Measurements from ENCODE around the gene DPYSL3. TPM values are rescaled to one million over a fixed set of nuclear protein-coding genes. Genes with fewer than 3 reads are reported as not detected.

Gene DPYSL3
- 100 to 1,000 TPM in 1 of 3 donors, 10 to 100 TPM in 2; 12.0 to 134 (median 31.1) TPM for total RNA-seq
- long read RNA-seq, donor 1, full-length matches to known transcripts = 14 of 153 reads
- long read RNA-seq, donor 1, partial matches to known transcripts = 115 of 153 reads
- long read RNA-seq, donor 1, other reads (novel, unspliced or antisense) = 24 of 153 reads
- long read RNA-seq, donor 2, partial matches to known transcripts = 0 of 2 reads
- long read RNA-seq, donor 2, other reads (novel, unspliced or antisense) = 2 of 2 reads

DNA sequence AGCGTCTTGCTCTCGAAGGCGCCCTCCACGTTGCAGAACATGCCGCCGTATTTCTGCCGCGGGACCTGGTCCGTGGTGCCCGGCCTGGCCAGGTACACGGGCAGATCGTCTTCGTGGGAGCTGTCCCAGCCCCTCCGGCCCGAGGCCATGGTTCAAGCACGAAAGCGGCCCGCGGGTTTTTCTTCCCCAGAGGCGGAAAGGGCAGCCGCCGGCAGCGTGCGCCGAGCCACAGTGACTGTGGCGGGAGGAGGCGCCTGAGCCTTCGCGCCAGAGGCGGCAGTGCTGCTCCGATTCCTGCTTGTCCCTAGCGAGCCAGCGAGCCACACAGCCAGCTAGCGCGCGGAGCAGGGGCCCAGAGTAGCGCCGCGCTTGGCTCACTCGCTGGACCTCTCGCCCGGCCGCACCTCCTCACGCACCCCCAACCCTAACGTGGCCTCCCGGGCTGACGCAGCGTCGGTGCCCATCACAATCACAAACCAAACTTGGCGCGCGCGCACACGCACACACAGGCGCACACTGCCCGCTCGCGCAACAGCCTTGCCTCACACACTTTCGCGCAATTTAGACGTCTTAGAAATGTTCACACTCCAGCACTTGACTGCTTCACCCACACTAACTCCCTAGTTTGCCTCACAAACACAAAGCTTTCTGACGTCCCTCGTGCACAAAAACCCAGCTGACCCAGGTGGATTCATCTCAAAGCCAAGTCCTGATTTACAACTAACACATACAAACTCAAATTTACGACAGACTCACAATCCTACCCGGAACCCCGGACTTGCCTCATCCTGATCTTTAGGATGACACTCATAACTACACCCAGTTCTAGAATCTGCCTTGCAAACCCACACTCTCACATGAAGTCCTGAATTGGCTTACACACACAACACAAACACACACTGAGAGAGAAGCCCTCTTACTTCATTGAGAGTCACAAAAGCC, at the start of gene DPYSL3:
Gene DPYSL3 (minus strand): TSS at position 359 of the 942 bp plus-strand sequence. CDS start 210 bp downstream, at position 149.
- no peaks in the 10 kb centered on the region for H3K36me3 ChIP-seq (ENCODE audit: low read depth)

DNA sequence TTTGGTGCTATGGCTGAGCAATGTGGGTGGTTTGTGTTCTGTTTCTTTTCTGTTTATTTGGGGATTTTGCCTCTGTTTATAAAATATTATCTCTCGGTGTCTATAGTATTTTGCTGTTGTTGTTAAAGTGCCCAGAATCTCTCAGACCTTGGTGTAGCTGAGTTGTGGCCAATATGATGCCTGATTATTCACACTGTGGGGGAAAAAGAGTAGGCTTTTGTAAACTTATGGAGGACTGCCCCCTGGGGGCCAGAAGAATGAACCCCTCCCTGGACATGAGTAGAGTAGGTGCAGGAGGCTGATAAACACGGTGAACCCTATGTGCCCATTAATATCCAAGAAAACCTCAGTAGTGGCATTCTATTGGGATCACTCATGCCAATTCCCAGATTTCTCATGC, 49.0 kb upstream of the DPYSL3 start:
- TF ChIP-seq, protein P1, sequence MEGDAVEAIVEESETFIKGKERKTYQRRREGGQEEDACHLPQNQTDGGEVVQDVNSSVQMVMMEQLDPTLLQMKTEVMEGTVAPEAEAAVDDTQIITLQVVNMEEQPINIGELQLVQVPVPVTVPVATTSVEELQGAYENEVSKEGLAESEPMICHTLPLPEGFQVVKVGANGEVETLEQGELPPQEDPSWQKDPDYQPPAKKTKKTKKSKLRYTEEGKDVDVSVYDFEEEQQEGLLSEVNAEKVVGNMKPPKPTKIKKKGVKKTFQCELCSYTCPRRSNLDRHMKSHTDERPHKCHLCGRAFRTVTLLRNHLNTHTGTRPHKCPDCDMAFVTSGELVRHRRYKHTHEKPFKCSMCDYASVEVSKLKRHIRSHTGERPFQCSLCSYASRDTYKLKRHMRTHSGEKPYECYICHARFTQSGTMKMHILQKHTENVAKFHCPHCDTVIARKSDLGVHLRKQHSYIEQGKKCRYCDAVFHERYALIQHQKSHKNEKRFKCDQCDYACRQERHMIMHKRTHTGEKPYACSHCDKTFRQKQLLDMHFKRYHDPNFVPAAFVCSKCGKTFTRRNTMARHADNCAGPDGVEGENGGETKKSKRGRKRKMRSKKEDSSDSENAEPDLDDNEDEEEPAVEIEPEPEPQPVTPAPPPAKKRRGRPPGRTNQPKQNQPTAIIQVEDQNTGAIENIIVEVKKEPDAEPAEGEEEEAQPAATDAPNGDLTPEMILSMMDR (IDR thresholded peaks at IDR 0.05) = no peak
- DNase-seq = peak in 1 of 3 donors; percentile 44
- H3K9me3 ChIP-seq = no peaks in the 10 kb centered on the region
- peak; percentile 51 for ATAC-seq
- no peaks in the 10 kb centered on the region for H3K4me1 ChIP-seq (ENCODE audit: low read depth)
- intact Hi-C loops (cut with DNase I, micrococcal nuclease) = loop anchor here (10.0 kb wide), 2 partner anchors 54 to 104 kb away; no protein-coding TSS in a partner anchor
- H3K4me3 ChIP-seq = no peak overlapping the region
- H3K36me3 ChIP-seq (ENCODE audit: low read depth) = no peaks in the 10 kb centered on the region

More for the DNA sequence above, at the start of gene DPYSL3:
- peak within 1 kb of the TSS; percentile 11 for H3K4me3 ChIP-seq
- TF ChIP-seq, protein P1 (IDR thresholded peaks at IDR 0.05) = no peak
- peak; percentile 47 to 69 (median 66) for DNase-seq
- peak; percentile 84 for ATAC-seq
- intact Hi-C loops (cut with DNase I, micrococcal nuclease) = loop anchor here in 1 of 2 donors (10.0 kb wide), 2 partner anchors 45 to 55 kb away; no protein-coding TSS in a partner anchor
- peaks cover 6% of the 10 kb centered on the region for H3K4me1 ChIP-seq (ENCODE audit: low read depth)
- H3K9me3 ChIP-seq = no peaks in the 10 kb centered on the region

DNA sequence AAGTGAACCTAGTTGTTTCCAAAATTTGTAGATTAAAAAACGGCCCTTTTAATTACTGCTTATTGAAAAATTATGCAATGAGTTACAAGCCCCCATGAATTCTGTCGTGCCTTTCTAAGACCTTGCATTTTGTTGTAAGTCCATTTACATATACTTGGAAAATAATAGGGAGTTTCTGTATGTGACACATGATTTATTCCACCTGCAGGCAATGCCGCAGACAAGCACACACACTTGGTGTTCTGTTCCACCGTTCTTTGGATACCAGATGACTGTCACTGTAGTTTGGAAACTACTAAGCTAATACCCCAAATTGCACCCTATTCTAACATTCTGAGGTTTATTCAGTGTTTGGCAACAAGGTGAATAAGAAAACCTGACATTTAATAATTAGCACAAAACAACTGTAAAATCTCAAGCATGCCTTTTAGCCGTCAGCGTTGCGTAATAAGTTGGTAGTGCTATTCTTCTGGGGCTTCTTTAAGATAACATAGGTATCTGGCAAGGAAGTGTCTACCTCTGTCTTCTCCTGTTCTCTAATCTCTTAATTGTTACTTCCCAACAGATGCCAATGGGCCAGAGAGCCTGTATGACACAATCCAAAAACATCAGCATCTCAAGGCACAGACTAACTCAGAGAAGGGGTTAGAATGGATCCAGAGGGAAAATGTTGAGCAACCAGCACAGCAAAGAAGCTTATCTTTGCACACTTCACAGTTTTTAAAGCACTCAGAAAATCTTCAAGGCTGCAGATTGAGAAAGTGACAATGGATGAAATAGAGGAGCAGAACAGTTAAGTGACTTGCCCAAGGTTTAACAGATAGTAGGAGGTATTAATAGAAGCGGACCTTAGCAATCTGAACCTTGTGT, 48.2 kb upstream of the DPYSL3 start:
- Histone ChIP-seq H3K9me3 (no peaks in the 10 kb centered on the region), H3K36me3 (ENCODE audit: low read depth) (no peaks in the 10 kb centered on the region), H3K4me3 (no peak overlapping the region), H3K4me1 (ENCODE audit: low read depth) (no peaks in the 10 kb centered on the region)
- intact Hi-C loops (cut with DNase I, micrococcal nuclease) = loop anchor here (10.0 kb wide), 2 partner anchors 53 to 103 kb away; no protein-coding TSS in a partner anchor
- ATAC-seq = no peak
- TF ChIP-seq, protein P1 (IDR thresholded peaks at IDR 0.05) = no peak
- no peak for DNase-seq

DNA sequence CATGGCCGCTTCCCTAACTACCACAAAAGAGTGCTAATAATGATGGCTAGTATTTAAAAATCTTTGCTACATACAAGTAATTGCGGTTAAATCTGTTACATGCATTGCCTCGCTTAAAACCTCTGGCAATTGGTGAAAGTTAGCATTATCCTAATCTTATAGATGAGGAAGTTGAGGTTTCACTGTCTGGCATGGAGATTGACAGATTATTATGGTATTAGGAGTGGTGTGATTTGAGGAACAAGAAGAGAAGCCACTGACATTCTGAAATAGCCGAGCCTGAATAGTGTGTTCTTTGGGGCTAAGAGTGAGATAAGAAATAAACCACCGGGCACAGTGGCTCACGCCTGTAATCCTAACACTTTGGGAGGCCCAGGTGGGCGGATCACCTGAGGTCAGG, 45.3 kb upstream of the DPYSL3 start:
- TF ChIP-seq, protein P1 (IDR thresholded peaks at IDR 0.05) = no peak
- Histone ChIP-seq H3K4me1 (ENCODE audit: low read depth) (no peaks in the 10 kb centered on the region), H3K4me3 (no peak overlapping the region), H3K9me3 (no peaks in the 10 kb centered on the region), H3K36me3 (ENCODE audit: low read depth) (no peaks in the 10 kb centered on the region)
- ATAC-seq (no peak), DNase-seq (no peak)
- intact Hi-C loops (cut with DNase I, micrococcal nuclease) = loop anchor here (10.0 kb wide), 2 partner anchors 50 to 100 kb away; no protein-coding TSS in a partner anchor

Measured in mucosa of descending colon (tissue), 3 donors.